Natural killer cell (primary cell): ENCODE data around the gene NREP. TPM values are rescaled to one million over a fixed set of nuclear protein-coding genes. Genes with fewer than 3 reads are reported as not detected.

ENCODE experiments used
- ATAC-seq, 3 donors: fragments of 150-1000 bp in 2 of 3; fragments of 200-7000 bp in 1 of 3; cut with Tn5 transposase; 1 replicate in 1 of 3; 2 replicates in 2 of 3; pipeline ENCODE4 v1.10.0; 2021; ENCODE audit warnings: mild to moderate bottlenecking in 2 of 3, moderate library complexity in 2 of 3
- DNase-seq, 2 donors: peaks; one replicate each; pipeline versions ENCODE4 v3.0.0 to v3.0.0-alpha.2; 2013 to 2021; ENCODE audit warnings: mixed read lengths in 1 of 2
- H3K27ac ChIP-seq: one replicate; pipeline ENCODE4 v1.5.1; 2013; ENCODE audit warnings: mild to moderate bottlenecking, low read length
- H3K27me3 ChIP-seq: one replicate; pipeline ENCODE4 v1.6.1; 2013; ENCODE audit warnings: low read length; ENCODE audit not compliant: control insufficient read depth, insufficient read depth
- H3K36me3 ChIP-seq: one replicate; pipeline ENCODE4 v1.6.1; 2013; ENCODE audit warnings: low read length; ENCODE audit not compliant: control insufficient read depth, insufficient read depth
- H3K4me1 ChIP-seq: one replicate; pipeline ENCODE4 v1.6.1; 2013; ENCODE audit warnings: low read length; ENCODE audit not compliant: control insufficient read depth, insufficient read depth
- H3K4me3 ChIP-seq: one replicate; pipeline ENCODE4 v1.5.1; 2013; ENCODE audit warnings: low read length
- H3K9me3 ChIP-seq: one replicate; pipeline ENCODE4 v1.6.1; 2013; ENCODE audit warnings: low read length; ENCODE audit not compliant: control insufficient read depth, insufficient read depth
- H3K27ac Mint-ChIP-seq, 2 donors: one replicate each; pipeline ENCODE4 v1.8.0; 2022; ENCODE audit warnings: mild to moderate bottlenecking in 2 of 2, mixed read lengths in 2 of 2, moderate library complexity in 1 of 2
- H3K27me3 Mint-ChIP-seq, 2 donors: one replicate each; pipeline ENCODE4 v1.8.0; 2022; ENCODE audit warnings: low read depth in 2 of 2, mixed read lengths in 2 of 2
- H3K36me3 Mint-ChIP-seq: one replicate; pipeline ENCODE4 v1.8.0; 2022; ENCODE audit warnings: mixed read lengths
- H3K4me1 Mint-ChIP-seq, 2 donors: one replicate each; pipeline ENCODE4 v1.8.0; 2022; ENCODE audit warnings: mixed read lengths in 2 of 2
- H3K4me3 Mint-ChIP-seq: one replicate; pipeline ENCODE4 v1.8.0; 2022; ENCODE audit warnings: mild to moderate bottlenecking, moderate library complexity, mixed read lengths
- H3K9me3 Mint-ChIP-seq, 2 donors: one replicate each; pipeline ENCODE4 v1.8.0; 2022; ENCODE audit warnings: mixed read lengths in 2 of 2
- WGBS: methylation state at CpG from one replicate; pipeline ENCODE4 v1.1.7; 2013; ENCODE audit warnings: missing lambda C conversion rate; ENCODE audit not compliant: insufficient coverage; 5-methylcytosine and 5-hydroxymethylcytosine counted together
- intact Hi-C: fragments of 100-400 bp; cut with micrococcal nuclease; formaldehyde crosslinking; loops from one replicate; pipeline ENCODE4 v1.14.2; 2022
- total RNA-seq, 4 donors: library from RNA; stranded (reverse); fragments of 120-200 nt in 1 of 4; gene quantifications; one replicate each; pipeline versions ENCODE4 v1.2.3 to v1.2.4, GENCODE V29; 2013 to 2022
- TF ChIP-seq, protein P1 (sequence below): fragments of 200-600 bp; IDR thresholded peaks from one replicate; pipeline ENCODE4 v1.8.0; 2022; ENCODE audit warnings: antibody characterized with exemption

NREP gene
- total RNA-seq, 3 donors from 2014 or later (not counting 1 experiment from before 2014, with no cell fraction given), result 7.6 to 9.9 (median 8.4) TPM

DNA sequence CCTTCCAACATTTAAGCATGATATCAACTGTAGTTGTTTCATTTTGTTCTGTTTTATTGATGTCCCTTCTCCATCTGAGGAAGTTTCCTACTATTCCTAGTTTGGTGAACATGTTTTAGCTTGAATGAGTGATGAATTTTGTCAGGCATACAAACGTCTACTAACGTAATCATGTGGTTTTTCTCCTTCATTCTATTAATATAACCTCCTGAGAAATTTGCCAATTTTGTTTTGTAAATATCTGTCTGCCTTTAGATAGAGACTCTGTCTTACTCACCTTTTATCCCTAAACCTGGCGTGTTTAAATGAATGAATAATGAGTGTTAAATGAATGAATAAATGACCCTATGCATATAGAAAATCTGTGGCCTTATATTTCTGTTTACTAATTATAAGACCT is 26.5 kb upstream of the NREP start:
- ATAC-seq, result no peak
- Mint-ChIP-seq H3K27ac (no peak overlapping the region), H3K4me3 (no peak overlapping the region), H3K36me3 (no peaks in the 10 kb centered on the region), H3K27me3 (peaks cover 10 to 13% of the 10 kb centered on the region in 2 donors), H3K9me3 (no peaks in the 10 kb centered on the region), H3K4me1 (no peaks in the 10 kb centered on the region)
- TF ChIP-seq, protein P1, sequence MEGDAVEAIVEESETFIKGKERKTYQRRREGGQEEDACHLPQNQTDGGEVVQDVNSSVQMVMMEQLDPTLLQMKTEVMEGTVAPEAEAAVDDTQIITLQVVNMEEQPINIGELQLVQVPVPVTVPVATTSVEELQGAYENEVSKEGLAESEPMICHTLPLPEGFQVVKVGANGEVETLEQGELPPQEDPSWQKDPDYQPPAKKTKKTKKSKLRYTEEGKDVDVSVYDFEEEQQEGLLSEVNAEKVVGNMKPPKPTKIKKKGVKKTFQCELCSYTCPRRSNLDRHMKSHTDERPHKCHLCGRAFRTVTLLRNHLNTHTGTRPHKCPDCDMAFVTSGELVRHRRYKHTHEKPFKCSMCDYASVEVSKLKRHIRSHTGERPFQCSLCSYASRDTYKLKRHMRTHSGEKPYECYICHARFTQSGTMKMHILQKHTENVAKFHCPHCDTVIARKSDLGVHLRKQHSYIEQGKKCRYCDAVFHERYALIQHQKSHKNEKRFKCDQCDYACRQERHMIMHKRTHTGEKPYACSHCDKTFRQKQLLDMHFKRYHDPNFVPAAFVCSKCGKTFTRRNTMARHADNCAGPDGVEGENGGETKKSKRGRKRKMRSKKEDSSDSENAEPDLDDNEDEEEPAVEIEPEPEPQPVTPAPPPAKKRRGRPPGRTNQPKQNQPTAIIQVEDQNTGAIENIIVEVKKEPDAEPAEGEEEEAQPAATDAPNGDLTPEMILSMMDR, result no peak
- Histone ChIP-seq H3K36me3 (no peaks in the 10 kb centered on the region), H3K9me3 (no peaks in the 10 kb centered on the region), H3K4me3 (no peak overlapping the region), H3K27me3 (no peaks in the 10 kb centered on the region), H3K27ac (no peak overlapping the region), H3K4me1 (no peaks in the 10 kb centered on the region)
- DNase-seq, result no peak
- intact Hi-C loops, result no loop called here
- no CpG with 5 or more reads among the region's 3 CpGs for WGBS

DNA sequence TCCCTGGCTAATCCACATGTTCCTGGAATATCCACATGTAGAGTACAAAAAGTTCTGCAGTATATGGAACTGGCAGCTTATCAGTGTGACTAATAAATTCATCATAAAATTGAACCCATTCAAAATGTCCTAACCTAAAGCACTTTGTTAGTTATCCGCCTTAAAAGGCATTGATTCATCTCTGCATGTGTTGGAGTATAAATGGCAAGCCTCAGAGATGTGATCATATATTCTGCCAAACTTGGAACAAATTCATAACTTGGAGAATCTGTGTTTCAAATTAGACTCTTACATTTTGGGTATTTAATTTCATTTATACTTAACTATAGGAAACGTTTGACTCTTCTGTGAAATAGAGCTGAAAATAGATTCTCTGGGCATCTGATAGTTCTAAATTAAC is 25.2 kb upstream of the NREP start:
- H3K4me1 ChIP-seq, result no peaks in the 10 kb centered on the region
- 88% methylated on average over 1 of the region's 2 CpGs for WGBS
- intact Hi-C loops, result no loop called here
- no peaks in the 10 kb centered on the region for H3K4me1 Mint-ChIP-seq
- no peak overlapping the region for H3K4me3 Mint-ChIP-seq
- TF ChIP-seq, protein P1, result no peak
- ATAC-seq (no peak), DNase-seq (no peak)
- H3K27me3 ChIP-seq, result no peaks in the 10 kb centered on the region
- H3K36me3 Mint-ChIP-seq, result no peaks in the 10 kb centered on the region
- no peak overlapping the region for H3K27ac Mint-ChIP-seq
- H3K9me3 ChIP-seq, result no peaks in the 10 kb centered on the region
- no peaks in the 10 kb centered on the region for H3K36me3 ChIP-seq
- H3K9me3 Mint-ChIP-seq, result no peaks in the 10 kb centered on the region
- peaks cover 8 to 13% of the 10 kb centered on the region in 2 donors for H3K27me3 Mint-ChIP-seq
- H3K4me3 ChIP-seq, result no peak overlapping the region
- H3K27ac ChIP-seq, result no peak overlapping the region

DNA sequence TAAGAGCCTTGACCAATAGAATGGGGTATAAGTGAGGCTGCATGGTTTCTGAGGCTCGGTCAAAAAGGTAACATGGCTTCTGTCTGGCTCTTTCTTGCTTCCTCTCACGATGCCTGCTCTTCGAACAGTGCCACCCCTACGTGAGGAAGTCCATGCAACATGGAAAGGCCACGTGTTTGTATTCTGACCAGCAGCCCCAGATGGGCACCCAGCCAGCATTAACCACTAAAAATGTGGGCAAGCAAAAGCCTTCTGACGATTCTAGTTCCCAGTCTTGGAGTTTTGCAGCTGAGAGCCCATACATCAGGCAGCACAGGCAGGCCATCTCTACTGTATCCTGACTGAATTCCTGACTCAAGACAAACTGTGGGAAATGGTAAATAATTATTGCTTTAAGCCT is 24.2 kb upstream of the NREP start:
- TF ChIP-seq, protein P1, result no peak
- Histone ChIP-seq H3K36me3 (no peaks in the 10 kb centered on the region), H3K9me3 (no peaks in the 10 kb centered on the region), H3K27ac (no peak overlapping the region), H3K4me3 (no peak overlapping the region), H3K27me3 (no peaks in the 10 kb centered on the region), H3K4me1 (no peaks in the 10 kb centered on the region)
- ATAC-seq (no peak), DNase-seq (no peak)
- Mint-ChIP-seq H3K9me3 (no peaks in the 10 kb centered on the region), H3K27ac (no peak overlapping the region), H3K4me1 (no peaks in the 10 kb centered on the region), H3K27me3 (peaks cover 5 to 19% of the 10 kb centered on the region in 2 donors), H3K4me3 (no peak overlapping the region), H3K36me3 (no peaks in the 10 kb centered on the region)
- intact Hi-C loops, result no loop called here
- WGBS, result 47% methylated on average over 6 of the region's 6 CpGs

DNA sequence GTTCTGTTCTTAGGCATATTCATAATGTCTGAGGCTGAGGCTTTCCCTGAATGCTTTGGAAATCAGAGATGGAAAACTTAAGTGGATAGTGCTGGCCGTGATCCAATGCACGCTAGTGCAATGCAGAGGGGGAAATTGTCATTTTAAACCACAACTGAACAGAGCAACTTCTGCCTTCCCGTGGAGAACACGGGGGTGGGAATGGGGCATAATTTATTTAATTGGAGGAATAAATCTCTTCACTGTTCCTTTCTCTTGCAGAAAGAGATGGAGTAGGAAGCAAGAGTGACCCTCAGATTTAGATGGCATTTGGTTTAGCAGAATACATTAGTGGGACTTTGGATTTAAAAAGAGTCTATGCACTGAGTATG is 22.9 kb upstream of the NREP start:
- H3K4me1 Mint-ChIP-seq, result peaks cover 0 to under 1% of the 10 kb centered on the region in 2 donors
- H3K27ac ChIP-seq, result no peak overlapping the region
- no peak overlapping the region for H3K27ac Mint-ChIP-seq
- H3K36me3 ChIP-seq, result no peaks in the 10 kb centered on the region
- peaks cover 5 to 21% of the 10 kb centered on the region in 2 donors for H3K27me3 Mint-ChIP-seq
- no peaks in the 10 kb centered on the region for H3K27me3 ChIP-seq
- no peaks in the 10 kb centered on the region for H3K9me3 ChIP-seq
- H3K9me3 Mint-ChIP-seq, result no peaks in the 10 kb centered on the region
- H3K4me3 Mint-ChIP-seq, result no peak overlapping the region
- no peaks in the 10 kb centered on the region for H3K36me3 Mint-ChIP-seq
- no peaks in the 10 kb centered on the region for H3K4me1 ChIP-seq
- TF ChIP-seq, protein P1, result no peak
- intact Hi-C loops, result no loop called here
- no peak for ATAC-seq
- WGBS, result 7% methylated on average over 4 of the region's 4 CpGs
- no peak for DNase-seq
- H3K4me3 ChIP-seq, result no peak overlapping the region
